ENCODE measurements around the gene SELENOW.

DNA sequence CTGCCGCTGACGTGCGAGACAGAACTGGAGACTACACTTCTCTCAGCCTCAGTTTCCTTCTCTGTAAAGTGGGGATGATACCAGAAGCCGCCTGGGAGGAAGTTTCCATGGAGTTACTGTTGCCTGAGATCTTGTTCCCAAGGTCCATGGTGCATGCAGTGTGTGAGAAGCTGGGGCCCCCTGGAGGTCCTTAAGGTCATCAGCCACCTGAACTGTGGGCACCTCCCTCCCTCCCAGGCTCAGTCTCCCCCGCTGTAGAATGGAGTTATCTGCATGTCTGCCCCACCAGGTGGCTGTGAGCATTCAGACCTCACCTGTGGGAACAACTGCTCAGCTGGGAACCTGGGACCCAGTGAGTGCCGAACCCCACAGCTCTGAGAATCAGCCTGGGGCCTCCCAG lies 45.9 kb downstream of the SELENOW start:
- TF ChIP-seq, protein P1, sequence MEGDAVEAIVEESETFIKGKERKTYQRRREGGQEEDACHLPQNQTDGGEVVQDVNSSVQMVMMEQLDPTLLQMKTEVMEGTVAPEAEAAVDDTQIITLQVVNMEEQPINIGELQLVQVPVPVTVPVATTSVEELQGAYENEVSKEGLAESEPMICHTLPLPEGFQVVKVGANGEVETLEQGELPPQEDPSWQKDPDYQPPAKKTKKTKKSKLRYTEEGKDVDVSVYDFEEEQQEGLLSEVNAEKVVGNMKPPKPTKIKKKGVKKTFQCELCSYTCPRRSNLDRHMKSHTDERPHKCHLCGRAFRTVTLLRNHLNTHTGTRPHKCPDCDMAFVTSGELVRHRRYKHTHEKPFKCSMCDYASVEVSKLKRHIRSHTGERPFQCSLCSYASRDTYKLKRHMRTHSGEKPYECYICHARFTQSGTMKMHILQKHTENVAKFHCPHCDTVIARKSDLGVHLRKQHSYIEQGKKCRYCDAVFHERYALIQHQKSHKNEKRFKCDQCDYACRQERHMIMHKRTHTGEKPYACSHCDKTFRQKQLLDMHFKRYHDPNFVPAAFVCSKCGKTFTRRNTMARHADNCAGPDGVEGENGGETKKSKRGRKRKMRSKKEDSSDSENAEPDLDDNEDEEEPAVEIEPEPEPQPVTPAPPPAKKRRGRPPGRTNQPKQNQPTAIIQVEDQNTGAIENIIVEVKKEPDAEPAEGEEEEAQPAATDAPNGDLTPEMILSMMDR (IDR thresholded peaks at IDR 0.05) = no peak
- TF ChIP-seq POLR2A (IDR thresholded peaks at IDR 0.05) = no peak

Measured in lower leg skin (tissue), 3 donors.